ENCODE data around the gene CDC42EP5. TPM values are rescaled to one million over a fixed set of nuclear protein-coding genes. Genes with fewer than 3 reads are reported as not detected.

CDC42EP5 gene, protein sequence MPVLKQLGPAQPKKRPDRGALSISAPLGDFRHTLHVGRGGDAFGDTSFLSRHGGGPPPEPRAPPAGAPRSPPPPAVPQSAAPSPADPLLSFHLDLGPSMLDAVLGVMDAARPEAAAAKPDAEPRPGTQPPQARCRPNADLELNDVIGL
- 5.2 and 15.8 TPM in 2 replicates for total RNA-seq

DNA sequence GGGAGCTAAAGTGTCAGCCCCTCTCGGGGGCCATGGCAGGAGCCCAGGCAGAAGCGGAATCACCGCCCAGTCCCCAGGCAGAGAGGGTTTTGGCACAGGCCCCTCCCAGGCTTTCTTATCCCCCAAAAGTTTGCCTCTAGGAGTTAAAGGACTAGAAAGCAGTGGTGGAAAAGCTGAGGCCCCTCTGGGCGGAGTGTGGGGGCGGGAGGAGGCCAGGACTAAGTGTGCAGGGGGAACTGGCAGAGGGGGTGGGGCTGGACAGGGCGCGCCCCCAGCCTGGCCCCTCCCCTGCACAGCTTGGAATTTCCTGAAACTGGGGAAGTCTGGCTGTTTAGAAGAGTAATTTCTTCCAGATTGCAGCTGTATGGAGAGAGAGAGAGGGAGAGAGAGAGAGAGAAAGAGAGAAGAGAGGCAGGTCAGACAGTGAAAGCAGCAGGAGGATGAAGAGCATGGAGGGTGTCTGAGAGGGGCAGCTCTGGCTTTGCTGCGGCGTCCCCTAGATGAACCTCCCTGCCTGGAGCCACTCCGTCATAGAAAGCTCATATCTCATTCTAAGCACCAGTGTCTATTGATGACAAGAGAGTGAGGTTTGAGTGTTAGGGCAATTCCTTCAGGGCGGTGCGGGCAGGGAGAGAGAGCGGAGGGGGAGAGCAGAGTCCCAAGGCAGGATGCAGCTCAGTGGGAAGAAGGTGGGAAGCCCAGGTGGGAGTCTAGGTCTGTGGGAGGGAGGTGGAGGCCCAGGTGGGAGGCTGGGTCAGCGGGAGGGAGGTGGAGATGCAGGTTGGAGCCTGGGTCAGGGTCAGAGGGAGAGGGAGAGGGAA is at the start of gene CDC42EP5:
TSS of gene CDC42EP5 (minus strand) at position 226 of the 821 bp plus-strand sequence. CDS start 7,749 bp downstream, outside the sequence.

DNA sequence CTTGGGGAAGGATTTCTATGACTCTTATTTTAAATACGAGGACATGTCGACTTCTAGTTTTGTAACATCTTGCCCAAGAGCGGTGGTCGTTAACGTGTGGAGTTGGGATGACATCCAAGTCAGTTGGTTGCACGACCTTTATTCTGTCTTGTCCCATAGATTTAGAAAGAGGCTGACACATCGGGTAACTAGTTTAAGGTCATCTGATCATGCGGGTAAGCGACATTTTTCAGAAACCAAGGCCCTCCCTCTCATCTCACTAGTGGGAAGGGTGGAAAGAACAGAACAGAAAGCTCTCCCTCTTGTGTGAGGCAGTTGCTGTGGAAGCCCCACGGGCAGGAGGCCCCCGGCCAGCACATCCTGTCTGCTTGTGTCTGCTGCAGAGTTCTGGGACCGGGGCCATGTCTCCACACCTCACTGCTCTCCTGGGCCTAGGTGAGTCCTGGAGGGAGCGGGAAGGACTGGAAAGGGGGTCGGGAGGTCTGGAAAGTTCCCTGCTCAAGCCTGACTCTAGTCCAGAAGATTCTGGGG is 29.5 kb upstream of the CDC42EP5 start, which contains the start of gene LAIR2:
TSS of gene LAIR2 (plus strand) at position 314 of the 531 bp plus-strand sequence. CDS start at position 402, 88 bp downstream.

DNA sequence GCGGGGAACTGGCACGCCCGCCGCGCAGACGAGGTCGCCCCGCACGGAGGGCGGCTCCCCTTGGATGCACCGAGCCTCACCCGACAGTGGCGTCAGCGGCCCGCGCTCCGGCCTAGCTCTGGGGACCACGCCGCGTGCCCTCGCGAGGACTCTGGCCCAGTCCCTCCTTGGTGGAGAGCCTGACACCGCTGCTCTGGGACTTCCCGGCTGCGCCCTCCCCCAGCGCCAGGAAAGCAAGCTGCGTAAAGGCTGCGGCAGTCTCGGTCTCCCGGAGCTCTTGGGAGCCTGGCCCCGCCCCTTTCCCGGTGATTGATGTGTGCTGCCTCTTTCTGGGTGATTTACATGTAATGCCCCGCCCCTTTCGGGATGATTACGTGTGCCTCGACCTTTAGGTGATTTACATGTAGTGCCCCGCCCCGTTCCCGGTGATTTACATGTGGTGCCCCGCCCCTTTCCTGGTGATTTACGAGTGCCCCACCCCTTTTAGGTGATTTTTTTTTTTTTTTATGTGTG is 9.5 kb downstream of the CDC42EP5 start, which contains the start of gene LENG9:
TSS of gene LENG9 (minus strand) at position 248 of the 513 bp plus-strand sequence. CDS start 252 bp downstream, outside the sequence.

DNA sequence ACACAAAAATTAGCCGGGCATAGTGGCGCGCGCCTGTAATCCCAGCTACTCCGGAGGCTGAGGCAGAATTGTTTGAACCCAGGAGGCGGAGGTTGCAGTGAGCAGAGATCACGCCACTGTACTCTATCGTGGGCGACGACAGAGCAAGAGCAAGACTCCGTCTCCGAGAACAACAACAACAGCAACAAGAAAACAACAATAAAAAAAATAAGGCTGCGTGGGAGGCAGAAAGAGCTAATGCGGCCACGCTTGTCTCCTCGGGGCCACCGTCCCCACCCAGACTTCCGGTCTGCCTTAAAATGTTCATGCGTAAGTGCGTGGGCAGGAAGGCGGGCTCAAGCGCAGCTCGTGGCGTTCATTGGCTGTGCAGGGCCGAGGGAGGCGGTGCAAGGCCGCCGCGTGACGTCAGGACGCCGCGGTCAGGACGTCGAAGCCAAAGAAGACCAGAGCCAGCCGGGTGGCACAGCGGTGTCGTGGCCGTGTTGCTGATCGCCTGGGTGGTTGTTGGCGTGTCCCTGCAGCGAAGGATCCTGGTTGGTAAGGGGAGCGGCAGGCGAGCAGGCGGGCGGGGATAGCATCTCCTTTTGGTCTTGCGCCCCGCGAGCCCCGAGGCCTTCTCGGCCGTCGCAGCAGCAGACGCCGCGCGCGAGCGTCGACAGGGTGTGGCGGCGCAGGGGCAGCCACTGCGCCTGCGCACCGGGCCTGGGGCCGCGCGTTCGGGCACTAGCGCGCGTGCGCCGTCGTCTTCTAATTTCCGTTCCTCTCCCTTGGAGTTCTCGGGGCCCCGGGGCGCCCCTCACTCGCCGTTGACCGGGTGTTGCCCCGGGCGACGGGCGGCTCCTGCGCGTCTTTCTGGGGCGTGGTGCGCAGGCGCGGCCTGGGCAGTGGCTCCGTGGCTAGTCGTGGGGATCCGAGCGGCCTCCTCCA is 24.1 kb downstream of the CDC42EP5 start, which contains the start of gene LENG8:
TSS of gene LENG8 (plus strand) at position 426 of the 927 bp plus-strand sequence. CDS start 2,146 bp downstream, outside the sequence.

DNA sequence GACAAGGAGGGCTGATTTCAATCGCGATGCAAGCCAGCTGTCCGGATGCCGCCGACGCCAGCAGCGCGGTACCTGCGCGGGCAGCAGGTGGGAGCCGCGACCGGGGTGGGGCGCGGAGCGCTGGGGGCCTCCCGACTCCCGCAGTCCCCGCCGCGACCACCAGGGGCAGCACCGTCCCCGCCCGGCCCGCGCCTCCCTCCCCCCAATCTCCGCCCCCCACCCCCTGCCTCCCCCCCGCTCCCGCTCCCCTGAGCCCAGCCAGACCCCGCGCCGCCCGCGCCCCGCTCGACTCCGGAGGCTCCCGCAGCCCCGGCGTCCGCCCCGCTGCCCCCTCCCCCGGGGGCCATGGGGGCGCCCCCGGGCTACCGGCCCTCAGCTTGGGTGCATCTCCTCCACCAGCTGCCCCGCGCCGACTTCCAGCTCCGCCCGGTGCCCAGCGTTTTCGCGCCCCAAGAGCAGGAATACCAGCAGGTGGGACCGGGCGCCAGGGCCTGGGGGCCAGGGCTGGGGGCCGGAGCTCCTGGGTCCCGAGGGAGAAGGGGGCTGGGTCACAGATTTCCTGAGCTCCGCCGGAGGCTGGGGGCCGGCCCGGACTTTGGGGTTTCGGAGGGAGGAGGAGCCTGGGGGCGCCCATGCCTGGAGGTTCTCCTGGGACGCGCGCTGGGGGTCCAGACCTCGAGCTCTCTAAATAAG is 57.7 kb downstream of the CDC42EP5 start, which contains the start of gene TTYH1:
TSS of gene TTYH1 (plus strand) at position 257 of the 693 bp plus-strand sequence. CDS start at position 346, 89 bp downstream.

Other genes with a start within 250 kb of the CDC42EP5 start
- gene LILRA6, start 230.5 kb downstream of the CDC42EP5 start, total RNA-seq: not detected in 2 replicates
- gene LILRB5, start 216.0 kb downstream of the CDC42EP5 start, total RNA-seq: not detected in 2 replicates
- gene LILRB2, start 192.2 kb downstream of the CDC42EP5 start, total RNA-seq: not detected in 2 replicates
- not detected in 2 replicates for gene LILRA5, start 160.1 kb downstream of the CDC42EP5 start, total RNA-seq
- gene LILRA4, start 134.1 kb downstream of the CDC42EP5 start, total RNA-seq: not detected in 2 replicates
- 0.19 and 0.28 TPM in 2 replicates for gene LAIR1, start 108.4 kb downstream of the CDC42EP5 start, total RNA-seq
- not detected in 2 replicates for gene TTYH1, start 57.8 kb downstream of the CDC42EP5 start, total RNA-seq
- gene LENG8, start 24.1 kb downstream of the CDC42EP5 start, total RNA-seq: 29.1 and 39.2 TPM in 2 replicates
- 6.5 and 11.8 TPM in 2 replicates for gene LENG9, start 9.5 kb downstream of the CDC42EP5 start, total RNA-seq
- not detected in 2 replicates for gene LAIR2, start 29.5 kb upstream of the CDC42EP5 start, total RNA-seq
- gene LILRA2, start 100.5 kb upstream of the CDC42EP5 start, total RNA-seq: not detected in 2 replicates
- not detected in 2 replicates for gene LILRA1, start 120.3 kb upstream of the CDC42EP5 start, total RNA-seq
- gene LILRB1, start 157.2 kb upstream of the CDC42EP5 start, total RNA-seq: not detected in 2 replicates
- gene LILRB4, start 189.7 kb upstream of the CDC42EP5 start, total RNA-seq: not detected in 2 replicates

Data from regular cardiac myocyte (primary cell).